ENCODE results near the gene PPT2. TPM values are rescaled to one million over a fixed set of nuclear protein-coding genes. Genes with fewer than 3 reads are reported as not detected.
A peak's percentile ranks its signal among the peaks of the same experiment; 100 is the strongest.

The PPT2 gene
- polyA plus RNA-seq, 1 donor from 2014 or later, result 330 TPM

GRCh38 chr6:32178547-32179440 is 24.9 kb downstream of the PPT2 start:
- Histone ChIP-seq H3K9me3 (ENCODE audit: low read length) (no peaks in the 10 kb centered on the region), H3K4me2 (ENCODE audit: low read length) (peak overlapping the region; percentile 69), H3F3A (ENCODE audit: insufficient read depth, low read length, poor library complexity, severe bottlenecking) (peaks cover 4% of the 10 kb centered on the region), H3K36me3 (ENCODE audit: insufficient read depth, low read length) (no peaks in the 10 kb centered on the region), H3K27ac (ENCODE audit: low read length) (peak overlapping the region; percentile 97), H2AFZ (ENCODE audit: low read depth, low read length) (peak overlapping the region; percentile 67), H3K79me2 (replicated peaks; ENCODE audit: insufficient read depth, low read length) (peaks cover 40% of the 10 kb centered on the region), H3K9ac (ENCODE audit: low read length) (peak overlapping the region; percentile 99), H3K27me3 (ENCODE audit: insufficient read depth, low read depth, low read length) (no peaks in the 10 kb centered on the region), H3K4me3 (ENCODE audit: low read length) (peak overlapping the region; percentile 91), H4K20me1 (ENCODE audit: insufficient read depth) (no peaks in the 10 kb centered on the region), H3K9me2 (ENCODE audit: insufficient read depth, low read length) (no peaks in the 10 kb centered on the region)
- no peak for TF ChIP-seq EZH2 (IDR thresholded peaks at IDR 0.05; ENCODE audit: borderline replicate concordance, insufficient read depth, low read length, poor library complexity, severe bottlenecking)
- TF ChIP-seq TAF1 (IDR thresholded peaks at IDR 0.05; ENCODE audit: low read depth), result peak; percentile 50
- no peak for TF ChIP-seq CTCF (IDR thresholded peaks at IDR 0.05; ENCODE audit: poor library complexity, severe bottlenecking)
- peak; percentile 41 for TF ChIP-seq SMC3 (conservative IDR thresholded peaks at IDR 0.05; ENCODE audit: poor library complexity)
- peak; percentile 59 for TF ChIP-seq REST (IDR thresholded peaks at IDR 0.05; ENCODE audit: borderline replicate concordance)
- TF ChIP-seq RAD21 (conservative IDR thresholded peaks at IDR 0.05), result peak; percentile 32
- TF ChIP-seq POLR2AphosphoS5 (IDR thresholded peaks at IDR 0.05), result peak; percentile 45
- TF ChIP-seq EP300 (conservative IDR thresholded peaks at IDR 0.05; ENCODE audit: poor library complexity, severe bottlenecking), result no peak
- TF ChIP-seq MXI1 (conservative IDR thresholded peaks at IDR 0.05; ENCODE audit: poor library complexity, severe bottlenecking), result peak; percentile 61

GRCh38 chr6:32179766-32180405 is 25.9 kb downstream of the PPT2 start:
- peak overlapping the region; percentile 69 for H3K4me2 ChIP-seq (ENCODE audit: low read length)
- no peak overlapping the region for H3K27ac ChIP-seq (ENCODE audit: low read length)

More at GRCh38 chr6:32179766-32180405, 25.9 kb downstream of the PPT2 start:
- no peak overlapping the region for H2AFZ ChIP-seq (ENCODE audit: low read depth, low read length)
- peak overlapping the region; percentile 91 for H3K4me3 ChIP-seq (ENCODE audit: low read length)
- H3K36me3 ChIP-seq (ENCODE audit: insufficient read depth, low read length), result no peaks in the 10 kb centered on the region
- no peak for TF ChIP-seq RAD21 (conservative IDR thresholded peaks at IDR 0.05)
- no peak for TF ChIP-seq MXI1 (conservative IDR thresholded peaks at IDR 0.05; ENCODE audit: poor library complexity, severe bottlenecking)
- TF ChIP-seq SMC3 (conservative IDR thresholded peaks at IDR 0.05; ENCODE audit: poor library complexity), result no peak
- no peak for TF ChIP-seq CTCF (IDR thresholded peaks at IDR 0.05; ENCODE audit: poor library complexity, severe bottlenecking)
- TF ChIP-seq EZH2 (IDR thresholded peaks at IDR 0.05; ENCODE audit: borderline replicate concordance, insufficient read depth, low read length, poor library complexity, severe bottlenecking), result no peak
- no peak for TF ChIP-seq EP300 (conservative IDR thresholded peaks at IDR 0.05; ENCODE audit: poor library complexity, severe bottlenecking)
- no peak for TF ChIP-seq POLR2AphosphoS5 (IDR thresholded peaks at IDR 0.05)
- no peak for TF ChIP-seq REST (IDR thresholded peaks at IDR 0.05; ENCODE audit: borderline replicate concordance)
- TF ChIP-seq TAF1 (IDR thresholded peaks at IDR 0.05; ENCODE audit: low read depth), result no peak
- H3K9ac ChIP-seq (ENCODE audit: low read length), result peak overlapping the region; percentile 99
- H3F3A ChIP-seq (ENCODE audit: insufficient read depth, low read length, poor library complexity, severe bottlenecking), result peaks cover 4% of the 10 kb centered on the region
- no peaks in the 10 kb centered on the region for H4K20me1 ChIP-seq (ENCODE audit: insufficient read depth)
- H3K9me3 ChIP-seq (ENCODE audit: low read length), result no peaks in the 10 kb centered on the region
- H3K27me3 ChIP-seq (ENCODE audit: insufficient read depth, low read depth, low read length), result no peaks in the 10 kb centered on the region
- peaks cover 29% of the 10 kb centered on the region for H3K79me2 ChIP-seq (replicated peaks; ENCODE audit: insufficient read depth, low read length)
- no peaks in the 10 kb centered on the region for H3K9me2 ChIP-seq (ENCODE audit: insufficient read depth, low read length)

Data from neural cell (in vitro differentiated cells).